ENCODE measurements around the gene ZNF385A. TPM values are rescaled to one million over a fixed set of nuclear protein-coding genes. Genes with fewer than 3 reads are reported as not detected.

Gene ZNF385A
- total and polyA plus RNA-seq, 2 of the 13 experiments (the other 11 are each of a cell fraction or from before 2014, with no cell fraction given) = 0.44 to 0.67 TPM

- no peak for TF ChIP-seq ZNF660 (CRISPR knock-in tag; IDR thresholded peaks at IDR 0.05; ENCODE audit: borderline replicate concordance, low read depth)
- no peak for TF ChIP-seq ZNF773 (CRISPR knock-in tag; IDR thresholded peaks at IDR 0.05; ENCODE audit: borderline replicate concordance)
Measured at GRCh38 chr12:54407183-54407905, 22.8 kb upstream of the ZNF385A start (continued).

- H3K4me3 ChIP-seq (replicated peaks in 1 of 3; ENCODE audit: insufficient read depth in 1 of 3, low read depth in 2 of 3, low read length in 3 of 3) = no peak overlapping the region
- H3K27me3 ChIP-seq (ENCODE audit: control insufficient read depth in 1 of 2, insufficient read depth in 2 of 2, low read length in 2 of 2) = peaks cover 0 to 3% of the 10 kb centered on the region in 2 experiments; a peak in 2 of 5 replicates
- no peak overlapping the region for H3K9ac ChIP-seq (ENCODE audit: insufficient read depth, low read depth, low read length)
- DNase-seq (ENCODE audit: low spot score) = no peak
- no peaks in the 10 kb centered on the region for H4K20me1 ChIP-seq (ENCODE audit: insufficient read depth, low read length)
- no peaks in the 10 kb centered on the region for H3K79me2 ChIP-seq (ENCODE audit: insufficient read depth, low read length)
- no peak overlapping the region for H3K27ac ChIP-seq (ENCODE audit: extremely low read length, insufficient read depth, low read length)
- no peak overlapping the region for H3K4me2 ChIP-seq (ENCODE audit: low read depth, low read length)
- intact Hi-C loops (cut with micrococcal nuclease; ENCODE audit: unreplicated experiment) = no loop called here
- ChIA-PET POLR2A (no interaction called here), CTCF (ENCODE audit: low intra/inter-chr PET ratio, low total read pairs) (no interaction called here)
- TF ChIP-seq CREB3 (CRISPR knock-in tag; IDR thresholded peaks at IDR 0.05) = no peak
- no peak for TF ChIP-seq DPF2 (CRISPR knock-in tag; IDR thresholded peaks at IDR 0.05; ENCODE audit: borderline replicate concordance, low read depth)
- no peak for TF ChIP-seq CEBPG (CRISPR knock-in tag; IDR thresholded peaks at IDR 0.05)
- TF ChIP-seq TOE1 (CRISPR knock-in tag; IDR thresholded peaks at IDR 0.05) = no peak
- no peak for TF ChIP-seq SNAPC2 (CRISPR knock-in tag; IDR thresholded peaks at IDR 0.05)
- no peak for TF ChIP-seq ZNF225 (CRISPR knock-in tag; IDR thresholded peaks at IDR 0.05)
- no peak overlapping the region for H2AFZ ChIP-seq (ENCODE audit: low read length)
- 51% methylated on average over 7 of the region's 7 CpGs for WGBS (ENCODE audit: low lambda C conversion rate)
- FAIRE-seq = no peak
- H3K4me1 ChIP-seq (ENCODE audit: insufficient read depth, low read length) = no peaks in the 10 kb centered on the region
- no peaks in the 10 kb centered on the region for H3K36me3 ChIP-seq (replicated peaks in 1 of 2; ENCODE audit: control insufficient read depth in 1 of 2, insufficient read depth in 2 of 2, low read length in 2 of 2)
- no peaks in the 10 kb centered on the region for H3K9me3 ChIP-seq (ENCODE audit: low read length)
- ATAC-seq = no peak
- no TSS peak for BruUV-seq (replicated peaks)
- in situ Hi-C loops (cut with HindIII; ENCODE audit: extremely low pct_ligation_motif_present, low pct_unique_long_range_greater_than_20kb) = no loop called here
Measured at GRCh38 chr12:54405573-54405972, 21.0 kb upstream of the ZNF385A start.

All from HepG2 (cell line).